22Rv1 (cell line): ENCODE results near the gene CALHM4.

Source experiments
- ZFX ChIP-seq: fragments of 450-650 bp; IDR thresholded peaks from 2 replicates; pipeline ENCODE4 v1.6.1; 2017; ENCODE audit warnings: antibody characterized with exemption, borderline replicate concordance
- TF ChIP-seq, protein P1 (sequence below): fragments of 450-650 bp; IDR thresholded peaks from 2 replicates; pipeline ENCODE4 v1.5.1; 2017; ENCODE audit warnings: mild to moderate bottlenecking

DNA sequence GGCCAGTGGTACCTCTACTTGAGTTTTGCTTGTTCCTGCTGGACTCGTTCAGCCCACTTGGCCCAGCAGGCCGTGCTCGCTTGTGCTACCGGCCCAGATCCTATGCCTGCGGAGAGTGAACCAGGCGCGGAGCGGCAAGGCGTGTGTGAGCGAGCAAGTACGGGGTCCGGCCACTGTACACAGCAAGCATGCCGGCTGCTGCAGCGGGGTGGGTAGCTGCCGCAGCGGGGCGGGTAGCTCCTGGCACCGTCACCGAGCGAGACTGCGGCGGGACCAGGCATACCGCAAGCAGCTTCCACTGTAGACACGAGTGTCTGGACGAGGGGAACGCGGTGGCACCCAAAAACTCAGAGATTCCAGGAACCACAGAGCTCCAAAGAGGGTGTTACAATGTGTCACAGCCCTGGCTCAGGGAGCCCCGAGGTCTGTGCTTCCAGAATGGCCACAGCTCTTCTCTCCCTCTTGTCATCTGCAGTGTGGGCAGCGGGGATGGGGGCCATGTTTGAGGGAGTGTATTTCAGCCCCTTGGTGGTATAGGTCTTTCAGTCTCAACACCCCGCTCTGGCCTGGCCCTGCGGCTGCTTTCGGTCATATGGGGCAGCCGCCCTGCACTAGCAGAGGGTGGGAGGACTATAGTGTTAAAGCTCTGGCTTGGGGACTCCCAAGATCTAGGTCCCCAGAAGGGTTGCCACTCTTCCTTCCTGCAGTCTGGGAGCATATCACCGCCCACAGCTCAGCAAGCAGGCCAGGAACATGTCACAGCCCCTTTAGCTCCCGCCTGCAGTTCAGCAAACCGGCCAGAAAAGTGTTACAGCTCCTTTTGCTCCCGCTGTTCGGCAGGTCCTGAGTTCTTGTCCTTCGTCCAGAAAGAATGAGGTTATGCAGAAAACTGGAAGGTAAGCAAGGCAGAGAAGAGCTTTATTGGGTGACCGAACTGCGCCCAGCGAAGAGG is 11.6 kb downstream of the CALHM4 start:
- TF ChIP-seq, protein P1, sequence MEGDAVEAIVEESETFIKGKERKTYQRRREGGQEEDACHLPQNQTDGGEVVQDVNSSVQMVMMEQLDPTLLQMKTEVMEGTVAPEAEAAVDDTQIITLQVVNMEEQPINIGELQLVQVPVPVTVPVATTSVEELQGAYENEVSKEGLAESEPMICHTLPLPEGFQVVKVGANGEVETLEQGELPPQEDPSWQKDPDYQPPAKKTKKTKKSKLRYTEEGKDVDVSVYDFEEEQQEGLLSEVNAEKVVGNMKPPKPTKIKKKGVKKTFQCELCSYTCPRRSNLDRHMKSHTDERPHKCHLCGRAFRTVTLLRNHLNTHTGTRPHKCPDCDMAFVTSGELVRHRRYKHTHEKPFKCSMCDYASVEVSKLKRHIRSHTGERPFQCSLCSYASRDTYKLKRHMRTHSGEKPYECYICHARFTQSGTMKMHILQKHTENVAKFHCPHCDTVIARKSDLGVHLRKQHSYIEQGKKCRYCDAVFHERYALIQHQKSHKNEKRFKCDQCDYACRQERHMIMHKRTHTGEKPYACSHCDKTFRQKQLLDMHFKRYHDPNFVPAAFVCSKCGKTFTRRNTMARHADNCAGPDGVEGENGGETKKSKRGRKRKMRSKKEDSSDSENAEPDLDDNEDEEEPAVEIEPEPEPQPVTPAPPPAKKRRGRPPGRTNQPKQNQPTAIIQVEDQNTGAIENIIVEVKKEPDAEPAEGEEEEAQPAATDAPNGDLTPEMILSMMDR = no peak
- no peak for TF ChIP-seq ZFX
